Epithelial cell of esophagus (primary cell): ENCODE measurements around the gene C5orf52.
"Not testable (repeated sequence)": the region's sequence is repeated elsewhere in the genome, so short reads cannot be mapped to it uniquely, and the experiment has no call there.

Experiments
- DNase-seq: peaks from one replicate; pipeline ENCODE4 v3.0.0; 2010; ENCODE audit warnings: low read depth
- H3K4me3 ChIP-seq: 2 replicates; pipeline ENCODE4 v1.5.1; 2011; ENCODE audit warnings: mild to moderate bottlenecking, low read length, control low read depth
- CTCF ChIP-seq: IDR thresholded peaks from 2 replicates; pipeline ENCODE4 v1.5.1; 2011; ENCODE audit warnings: low read depth, mild to moderate bottlenecking, low read length, control low read depth, inconsistent platforms; ENCODE audit not compliant: insufficient read depth; ENCODE audit errors: missing control alignments

C5orf52 gene

GRCh38 chr5:157677931-157678330 lies 6.6 kb downstream of the C5orf52 start:
- H3K4me3 ChIP-seq = no peak overlapping the region
- peak; percentile 29 for DNase-seq
- TF ChIP-seq CTCF = no peak

GRCh38 chr5:157679801-157680200 lies 8.5 kb downstream of the C5orf52 start:
- TF ChIP-seq CTCF = no peak
- no peak for DNase-seq
- no peak overlapping the region for H3K4me3 ChIP-seq

GRCh38 chr5:157680239-157680638 lies 8.9 kb downstream of the C5orf52 start:
- TF ChIP-seq CTCF = no peak
- DNase-seq = no peak
- no peak overlapping the region for H3K4me3 ChIP-seq

- no peak for DNase-seq
- TF ChIP-seq CTCF = no peak
- H3K4me3 ChIP-seq = no peak overlapping the region
These were observed 9.7 kb downstream of the C5orf52 start for GRCh38 chr5:157681048-157681447.

GRCh38 chr5:157682257-157682656 lies 10.9 kb downstream of the C5orf52 start:
- TF ChIP-seq CTCF = no peak
- no peak for DNase-seq
- no peak overlapping the region for H3K4me3 ChIP-seq

- not testable (repeated sequence) for DNase-seq
These were observed 15.2 kb downstream of the C5orf52 start for GRCh38 chr5:157686276-157687197.

GRCh38 chr5:157687198-157687554 lies 15.8 kb downstream of the C5orf52 start:
- no peak for DNase-seq
- no peak overlapping the region for H3K4me3 ChIP-seq
- no peak for TF ChIP-seq CTCF

More at GRCh38 chr5:157686276-157687197, 15.2 kb downstream of the C5orf52 start:
- H3K4me3 ChIP-seq = not testable (repeated sequence)
